Suppressor macrophage treated with lipopolysaccharide for 1 hour (primary cell): ENCODE results near the gene SNX7.

Experiments
- DNase-seq, 3 donors: peaks; one replicate each; pipeline ENCODE4 v3.0.0-alpha.2; 2020 to 2022

The SNX7 gene, protein sequence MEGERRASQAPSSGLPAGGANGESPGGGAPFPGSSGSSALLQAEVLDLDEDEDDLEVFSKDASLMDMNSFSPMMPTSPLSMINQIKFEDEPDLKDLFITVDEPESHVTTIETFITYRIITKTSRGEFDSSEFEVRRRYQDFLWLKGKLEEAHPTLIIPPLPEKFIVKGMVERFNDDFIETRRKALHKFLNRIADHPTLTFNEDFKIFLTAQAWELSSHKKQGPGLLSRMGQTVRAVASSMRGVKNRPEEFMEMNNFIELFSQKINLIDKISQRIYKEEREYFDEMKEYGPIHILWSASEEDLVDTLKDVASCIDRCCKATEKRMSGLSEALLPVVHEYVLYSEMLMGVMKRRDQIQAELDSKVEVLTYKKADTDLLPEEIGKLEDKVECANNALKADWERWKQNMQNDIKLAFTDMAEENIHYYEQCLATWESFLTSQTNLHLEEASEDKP

DNA sequence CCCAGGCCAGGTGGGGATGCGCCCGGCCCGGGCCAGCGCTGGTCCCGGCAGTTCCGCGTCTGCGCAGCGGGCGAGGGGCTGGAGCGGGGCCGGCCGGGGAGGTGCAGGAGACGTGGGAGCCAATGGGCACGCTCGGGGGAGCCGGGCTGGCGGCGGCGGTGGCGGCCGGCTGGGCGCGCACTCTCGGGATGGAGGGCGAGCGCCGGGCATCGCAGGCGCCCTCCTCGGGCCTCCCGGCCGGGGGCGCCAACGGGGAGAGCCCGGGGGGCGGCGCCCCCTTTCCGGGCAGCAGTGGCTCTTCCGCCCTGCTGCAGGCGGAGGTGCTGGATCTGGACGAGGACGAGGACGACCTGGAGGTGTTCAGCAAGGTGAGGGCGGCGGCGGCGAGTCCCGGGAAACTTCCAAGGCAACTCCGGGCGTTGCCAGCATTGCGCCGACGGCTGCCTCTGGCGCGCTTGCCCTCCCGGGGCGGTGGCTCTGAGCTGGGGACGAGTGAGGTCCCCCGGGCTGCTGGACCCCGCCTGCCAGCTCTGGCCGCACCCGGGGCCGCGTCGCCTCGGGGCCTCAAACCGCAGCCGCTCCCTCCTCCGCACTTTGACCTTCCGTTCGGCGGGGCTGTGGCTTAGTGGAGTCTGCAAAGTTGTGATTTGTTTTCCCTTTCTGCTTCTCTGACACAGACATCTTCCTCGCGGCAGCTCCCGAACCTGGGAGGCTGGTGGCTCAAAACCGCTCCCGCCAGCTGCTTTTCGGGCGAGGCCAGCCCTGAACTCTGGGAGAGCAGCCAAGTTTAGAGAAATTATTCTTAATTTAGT lies at the start of gene SNX7:
TSS of gene SNX7 (plus strand) at position 178 of the 812 bp plus-strand sequence. CDS start at position 189, 11 bp downstream.
- DNase-seq, result peak; percentile 36 to 65 (median 37)

DNA sequence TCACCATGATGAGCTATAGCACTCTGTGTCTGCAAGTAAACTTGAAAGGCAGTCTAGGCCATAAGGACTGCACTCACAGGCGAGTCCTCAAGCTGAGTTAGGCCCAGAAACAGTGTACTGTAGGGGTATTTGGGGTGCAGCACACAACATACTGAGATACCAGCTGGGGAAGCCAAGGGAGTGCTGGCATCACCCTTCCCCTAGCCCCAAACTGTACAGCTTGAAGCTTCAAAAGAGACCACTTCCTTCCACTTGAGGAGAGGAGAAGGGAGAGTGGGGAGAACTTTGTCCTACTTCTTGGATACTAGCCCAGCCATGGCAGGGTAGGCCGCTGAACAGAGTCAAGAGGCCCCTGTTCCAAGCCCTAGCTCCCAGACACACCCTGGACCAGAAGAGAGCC lies 24.2 kb upstream of the SNX7 start:
- no peak for DNase-seq

DNA sequence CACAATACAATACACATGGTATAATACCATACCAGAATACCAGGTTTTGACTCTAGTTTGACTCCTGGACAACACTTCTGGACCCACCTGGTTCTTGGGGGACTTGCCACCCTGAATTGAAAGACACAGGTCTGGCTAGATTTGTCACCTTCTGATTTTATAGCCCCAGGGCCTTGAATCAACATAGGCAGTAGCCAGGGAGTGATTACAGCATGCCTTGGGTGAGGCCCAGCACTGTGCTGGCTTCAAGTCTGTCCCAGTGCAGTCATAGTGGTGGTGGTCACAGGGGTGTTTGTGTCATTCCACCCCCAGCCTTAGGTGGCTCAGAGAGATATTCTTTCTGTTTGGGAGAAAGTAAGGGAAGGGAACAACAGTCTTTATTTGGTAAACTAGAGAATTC lies 23.3 kb upstream of the SNX7 start:
- no peak for DNase-seq

DNA sequence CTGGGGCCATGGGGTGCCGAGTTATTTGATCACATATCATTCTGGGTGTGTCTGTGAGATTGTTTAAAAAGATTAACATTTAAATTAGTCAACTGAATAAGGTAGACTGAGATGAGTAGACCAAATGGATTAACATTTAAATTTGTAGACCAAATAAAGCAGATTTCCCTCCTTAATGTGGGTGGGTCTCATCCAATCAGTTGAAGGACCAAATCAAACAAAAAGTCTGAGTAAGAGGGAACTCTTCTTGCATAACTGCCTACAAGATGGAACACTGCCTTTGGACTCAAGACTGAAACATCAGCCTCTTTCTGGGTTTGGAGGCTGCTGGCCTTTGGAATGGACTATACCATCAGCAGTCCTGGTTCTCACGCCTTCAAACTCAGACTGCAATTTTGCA lies 17.0 kb upstream of the SNX7 start:
- DNase-seq, result no peak

DNA sequence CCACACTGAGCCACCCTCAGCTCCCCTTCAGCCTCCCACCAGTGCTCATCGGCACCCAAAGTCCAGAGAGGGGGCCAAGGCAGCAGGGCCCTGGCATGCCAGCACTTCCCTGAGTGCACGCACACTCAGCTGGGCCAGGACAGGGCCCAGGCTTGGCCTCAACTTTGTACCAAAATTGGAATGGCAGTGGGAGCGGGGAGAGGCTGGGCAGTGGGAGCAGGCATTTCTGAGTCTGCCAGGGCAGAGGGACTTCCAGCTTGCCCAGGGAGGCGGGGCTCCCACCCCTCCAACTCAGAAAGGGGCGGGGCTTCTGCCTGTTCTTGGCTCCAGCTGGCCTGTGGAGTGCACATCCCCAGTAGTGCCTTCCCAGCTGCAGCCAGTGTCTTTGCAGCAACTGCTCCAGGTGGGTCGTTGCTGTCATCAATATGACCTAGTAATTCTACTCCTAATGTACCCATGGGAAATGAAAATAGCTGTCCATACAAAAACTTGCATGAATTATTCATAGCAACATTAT lies 10.3 kb upstream of the SNX7 start:
- no peak for DNase-seq

DNA sequence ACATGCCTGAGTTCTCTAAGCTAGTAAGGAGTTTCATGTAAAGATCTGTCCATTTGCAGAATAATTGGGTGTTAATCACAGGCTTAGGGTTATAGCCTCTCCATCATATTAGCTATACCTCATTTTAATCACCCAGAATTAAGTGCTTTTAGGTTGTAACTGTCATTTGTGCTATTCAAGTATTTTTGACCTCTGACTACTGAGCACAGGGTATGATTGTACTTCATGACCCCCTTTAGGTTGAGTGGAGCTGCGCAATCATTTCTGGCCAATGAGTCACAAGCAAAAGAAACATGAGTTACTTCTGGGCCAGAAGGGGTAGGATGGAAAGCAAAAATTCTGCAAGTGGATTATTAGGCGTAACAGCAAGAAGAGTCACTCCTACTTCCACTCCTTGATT lies 8.4 kb upstream of the SNX7 start:
- no peak for DNase-seq

DNA sequence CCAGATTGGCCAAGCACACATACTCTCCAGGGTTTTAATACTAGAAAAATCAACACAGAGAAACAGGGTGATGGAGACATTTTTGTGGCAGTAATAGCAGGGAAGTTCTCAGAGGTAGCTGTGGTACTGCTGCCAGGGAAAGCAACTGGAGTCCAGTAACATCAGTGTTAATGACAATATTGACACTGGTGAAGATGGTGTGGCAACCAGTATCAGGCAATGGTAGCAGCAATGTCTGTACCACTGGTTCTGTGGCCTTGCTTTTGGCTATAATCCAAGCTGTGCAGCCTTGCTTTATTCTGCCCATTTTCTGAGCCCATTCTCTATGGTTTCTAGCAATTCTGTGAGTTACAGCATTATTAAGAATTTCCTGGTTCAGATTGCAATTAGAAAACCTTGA lies 1.6 kb upstream of the SNX7 start:
- no peak for DNase-seq

DNA sequence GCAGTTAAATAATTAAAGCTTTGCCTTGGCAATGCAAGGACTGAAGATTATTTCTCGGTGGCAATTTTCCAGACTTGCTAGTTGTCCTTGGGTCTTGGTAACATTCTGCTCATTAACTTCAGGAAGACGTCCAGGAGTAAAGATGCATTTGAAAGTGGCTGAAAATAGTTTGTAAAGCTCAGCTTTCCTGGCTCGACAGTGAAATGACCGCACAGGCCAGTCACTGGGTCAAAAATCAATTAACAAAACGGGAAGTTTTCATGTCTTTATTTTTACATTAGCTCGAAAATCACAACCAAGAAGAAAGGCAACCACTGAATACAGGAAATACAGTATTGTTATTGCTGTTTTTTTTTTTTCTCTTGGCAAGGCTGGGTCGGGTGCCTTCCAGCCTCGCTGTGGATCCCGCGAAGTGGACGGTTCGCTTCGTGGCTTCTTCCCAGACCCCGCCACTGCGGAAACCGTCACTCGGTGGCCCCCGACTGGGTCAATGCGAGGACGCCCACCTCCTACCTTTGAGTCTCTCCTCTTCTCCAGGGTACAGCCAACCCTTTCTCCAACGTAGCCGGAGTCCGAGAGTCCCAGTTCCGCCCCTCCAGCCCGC lies 479 bp upstream of the SNX7 start:
- DNase-seq, result peak in 1 of 3 donors; percentile 2

DNA sequence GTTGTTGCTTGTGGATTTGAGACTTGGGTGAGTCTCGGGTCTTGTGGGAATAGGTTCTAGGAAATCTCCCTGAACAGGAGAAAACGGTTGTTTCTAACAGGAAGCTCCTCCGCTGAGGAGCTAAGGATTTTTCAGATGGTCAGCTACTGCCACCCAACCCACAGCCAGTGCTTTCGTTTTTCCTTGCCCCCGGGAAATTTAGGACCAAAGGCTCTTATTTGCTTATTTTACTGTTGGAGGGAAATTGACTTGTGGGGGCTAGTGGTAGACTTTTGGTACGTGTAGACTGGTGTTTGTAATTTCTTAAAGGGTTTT lies 792 bp downstream of the SNX7 start:
- peak in 2 of 3 donors; percentile 14 to 31 for DNase-seq

DNA sequence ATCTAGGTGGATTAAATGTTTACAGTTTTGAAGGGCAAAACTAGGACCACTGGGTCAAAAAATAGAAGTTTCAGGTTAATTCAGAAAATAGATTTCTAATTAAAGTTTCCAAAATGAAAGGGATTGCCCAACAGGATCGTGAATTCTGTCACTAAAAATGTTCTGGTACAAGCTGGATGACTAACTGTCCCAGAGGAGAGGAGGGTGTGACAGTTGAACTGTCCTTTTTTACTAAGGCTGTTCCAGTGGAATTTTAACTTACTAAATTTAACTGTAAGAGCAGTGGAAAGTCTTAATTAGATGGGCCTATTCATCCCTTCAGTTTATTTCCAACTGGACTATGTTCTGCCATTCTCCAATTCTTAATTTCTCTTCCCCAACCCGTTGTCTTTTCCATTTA lies 7.2 kb downstream of the SNX7 start:
- DNase-seq, result no peak

DNA sequence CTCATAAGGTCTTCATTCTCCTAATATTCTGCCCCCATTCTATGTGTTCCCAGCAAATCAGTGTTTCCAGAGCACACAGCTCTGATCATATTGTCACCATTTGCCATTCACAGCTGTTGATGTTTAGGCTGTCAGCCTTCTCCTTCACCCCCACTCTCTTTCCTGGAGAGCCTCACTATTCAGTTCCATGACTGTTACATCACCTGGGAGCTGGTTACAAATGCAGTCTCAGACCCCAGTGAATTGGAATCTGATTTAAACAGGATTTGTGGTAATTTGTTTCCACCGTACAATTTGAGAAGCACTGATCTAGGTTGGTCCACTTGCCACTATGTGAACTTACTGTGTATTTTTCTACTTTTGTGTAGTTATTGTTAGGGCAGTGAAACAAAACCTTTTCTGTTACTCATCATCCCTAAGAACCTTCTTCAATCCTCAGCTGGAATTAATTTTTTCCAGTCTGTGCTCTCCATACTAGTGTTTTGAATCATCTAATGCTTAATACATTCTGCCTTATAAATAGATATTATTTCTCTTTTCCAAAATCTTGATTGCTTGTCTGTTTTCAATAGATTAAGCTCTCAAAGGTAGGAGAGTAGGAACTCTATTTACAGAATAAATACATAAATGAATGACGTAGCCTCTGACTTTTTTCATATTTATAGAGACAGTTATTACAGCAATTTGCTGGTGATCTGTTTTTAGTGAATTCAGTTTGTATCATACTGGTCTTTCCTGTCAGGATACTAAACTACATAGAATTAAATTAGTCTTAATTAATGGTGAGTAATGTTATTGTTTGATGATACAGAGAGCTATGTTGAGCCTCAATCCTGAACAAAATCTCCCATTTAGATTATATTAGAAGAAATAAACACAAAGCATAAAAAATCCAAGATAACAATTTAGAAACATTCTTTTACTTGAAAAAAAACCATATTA lies 8.1 kb downstream of the SNX7 start:
- DNase-seq, result no peak

DNA sequence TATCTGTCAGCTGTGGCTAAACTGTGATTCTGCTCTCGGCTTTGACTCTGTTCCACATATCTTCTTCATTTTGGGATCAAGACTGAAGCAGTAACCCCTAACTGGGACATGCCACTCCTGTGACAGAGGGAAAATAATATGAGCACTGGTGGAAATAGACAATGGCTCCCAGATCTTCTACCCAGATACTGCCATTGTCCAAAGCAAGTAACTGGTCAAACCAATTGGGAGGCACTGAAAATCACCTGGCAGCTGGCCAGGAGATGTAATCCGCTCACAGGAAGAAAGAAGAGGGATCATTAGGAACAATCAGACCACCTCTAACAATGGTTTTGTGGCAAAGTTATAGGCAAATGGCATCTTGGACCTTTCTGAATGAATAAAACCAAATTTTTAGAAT lies 10.7 kb downstream of the SNX7 start:
- no peak for DNase-seq

DNA sequence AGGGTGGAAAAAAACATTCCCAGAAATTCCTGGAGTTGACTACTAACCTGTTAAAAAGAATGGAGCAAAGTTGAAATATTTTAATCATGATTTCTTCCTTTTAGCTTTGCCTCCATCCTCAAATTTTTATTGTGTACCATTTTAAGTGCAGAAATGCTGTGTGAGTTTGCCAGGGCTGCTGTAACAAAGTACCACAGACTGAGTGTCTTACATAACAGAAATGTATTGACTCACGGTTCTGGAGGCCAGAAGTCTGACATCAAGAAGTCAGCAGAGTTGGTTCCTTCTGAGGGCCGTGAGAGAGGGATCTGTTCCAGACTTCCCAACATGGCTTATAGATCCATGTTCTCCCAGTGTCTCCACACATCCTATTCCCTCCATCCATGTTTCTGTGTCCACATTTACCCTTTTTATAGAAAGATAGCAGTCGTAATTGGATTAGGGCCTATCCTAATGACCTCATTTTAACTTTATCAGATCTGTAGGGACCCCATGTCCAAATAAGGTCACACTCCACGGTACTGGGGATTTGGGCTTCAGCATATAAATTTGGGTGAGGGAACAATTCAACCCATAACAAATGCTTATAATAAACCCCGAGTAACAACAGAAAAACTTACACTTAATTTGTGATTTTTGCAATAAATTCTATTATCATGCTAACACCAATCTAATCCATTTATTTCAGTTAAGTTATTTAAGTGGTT lies 12.7 kb downstream of the SNX7 start:
- no peak for DNase-seq

DNA sequence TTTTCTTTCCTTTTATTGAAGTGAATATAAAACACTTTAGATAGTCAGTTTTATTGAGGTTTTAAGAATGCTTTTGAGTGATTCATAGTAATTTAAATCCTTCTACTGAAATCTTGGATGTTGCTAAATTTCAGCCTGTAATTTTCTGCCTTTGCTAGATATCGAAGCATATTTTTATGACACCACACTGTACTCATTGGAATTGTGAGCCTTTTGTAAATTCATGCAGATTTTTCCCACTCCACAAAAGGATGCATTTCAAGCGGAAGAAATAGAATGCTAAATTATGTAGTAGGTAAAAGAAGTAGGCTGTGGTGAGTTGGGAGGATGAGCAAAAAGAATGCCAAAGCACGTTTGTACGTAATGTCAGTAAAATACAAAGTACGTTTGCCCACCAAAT lies 13.8 kb downstream of the SNX7 start:
- no peak for DNase-seq

DNA sequence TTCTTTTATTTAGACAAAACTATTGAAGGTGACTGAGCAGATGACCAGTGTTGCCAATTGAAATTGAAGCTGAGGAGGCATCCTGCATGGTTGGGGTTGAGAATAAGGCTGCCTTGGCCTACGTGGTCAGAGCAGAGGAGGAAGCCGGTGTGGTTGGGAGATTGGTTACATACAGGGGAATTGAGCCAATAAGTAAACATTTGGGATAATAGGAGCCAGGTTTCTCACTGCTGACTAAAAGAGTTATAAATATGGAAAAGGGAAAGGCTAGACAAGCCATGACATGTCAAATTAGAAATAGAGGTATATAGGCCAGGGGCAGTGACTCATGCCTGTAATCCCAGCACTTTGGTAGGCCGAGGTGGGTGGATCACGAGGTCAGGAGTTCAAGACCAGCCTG lies 15.8 kb downstream of the SNX7 start:
- no peak for DNase-seq

DNA sequence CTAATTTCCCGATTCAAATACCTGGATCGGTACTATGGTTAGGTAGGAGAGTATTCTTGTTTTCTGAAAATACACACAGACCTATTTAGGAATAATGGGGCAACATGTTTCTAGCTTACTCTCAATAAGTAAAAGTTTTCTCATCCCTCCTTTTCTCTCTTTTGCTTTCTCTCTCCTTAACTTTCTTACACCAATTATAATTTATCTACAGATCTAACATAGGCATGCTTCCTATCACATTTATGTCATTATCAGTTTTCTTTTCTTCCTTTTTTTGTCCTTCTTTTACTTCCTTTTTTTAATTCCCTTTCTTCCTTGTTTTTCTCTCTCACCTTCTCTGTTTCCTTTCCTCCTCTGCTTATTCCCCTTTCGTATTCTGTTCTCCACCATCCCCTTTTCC lies 20.3 kb downstream of the SNX7 start:
- DNase-seq, result no peak

DNA sequence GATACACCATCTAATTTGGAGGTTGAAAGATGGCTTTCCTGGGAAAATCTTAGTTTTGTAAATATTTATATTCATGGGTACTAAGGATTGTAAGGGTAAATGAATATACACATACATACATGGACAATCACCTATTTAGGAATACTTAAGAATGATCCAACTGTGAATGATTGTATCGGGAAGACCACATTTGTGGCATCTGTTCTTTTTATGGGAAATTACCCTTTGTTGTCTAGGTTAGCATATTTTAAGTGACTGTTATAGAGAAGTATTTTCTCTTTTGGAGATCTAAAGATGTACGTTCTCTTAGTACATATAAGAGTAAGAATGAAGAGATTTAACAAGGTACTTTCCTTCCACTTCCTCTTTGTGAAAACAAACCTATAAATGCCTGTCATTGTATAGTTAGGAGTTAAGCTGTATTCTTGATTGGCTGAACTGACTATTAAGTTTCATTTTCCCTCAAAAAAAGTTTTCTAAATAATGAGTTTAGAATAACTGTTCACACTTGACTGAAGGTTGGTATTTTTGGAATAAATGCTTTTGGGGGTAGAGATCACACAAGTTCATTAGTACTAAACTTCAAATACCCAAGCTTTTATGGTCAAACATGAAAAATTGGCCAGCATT lies 26.7 kb downstream of the SNX7 start:
- DNase-seq, result no peak

DNA sequence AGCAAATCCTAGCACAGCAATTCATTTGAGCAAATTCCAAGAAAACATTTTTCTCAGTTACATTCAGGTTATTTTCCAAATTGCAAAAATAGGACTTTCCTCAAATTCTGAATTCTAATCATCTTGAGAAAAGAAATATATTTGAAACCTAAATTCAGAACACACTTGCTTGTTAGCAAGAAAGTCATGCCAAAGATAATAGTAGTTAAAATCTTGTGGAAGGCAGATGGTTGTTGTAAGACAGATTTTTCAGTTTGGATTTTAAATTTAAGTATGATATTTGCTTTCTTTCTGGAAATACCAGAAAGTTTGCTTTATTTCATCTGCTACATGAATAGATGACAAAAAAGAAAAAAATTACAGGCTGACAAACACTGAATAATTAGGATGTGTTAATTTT lies 29.1 kb downstream of the SNX7 start:
- no peak for DNase-seq

DNA sequence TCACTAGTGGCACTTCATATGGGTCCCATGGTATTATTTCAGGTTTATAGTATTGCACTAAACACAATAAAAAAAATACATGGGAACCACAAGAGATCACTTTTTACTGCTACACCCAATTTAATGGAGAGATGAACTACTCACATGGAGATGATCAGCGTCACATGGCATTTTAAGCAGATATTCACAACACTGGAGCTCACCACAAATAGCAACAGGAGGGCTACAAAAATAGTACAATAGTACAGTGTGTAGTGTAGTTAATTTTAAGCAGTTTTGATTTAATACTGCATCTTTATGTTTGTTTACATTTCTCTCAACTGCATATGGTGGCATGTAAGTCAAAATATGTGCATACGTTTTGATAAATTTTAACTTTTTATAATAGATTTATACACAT lies 31.0 kb downstream of the SNX7 start:
- no peak for DNase-seq

DNA sequence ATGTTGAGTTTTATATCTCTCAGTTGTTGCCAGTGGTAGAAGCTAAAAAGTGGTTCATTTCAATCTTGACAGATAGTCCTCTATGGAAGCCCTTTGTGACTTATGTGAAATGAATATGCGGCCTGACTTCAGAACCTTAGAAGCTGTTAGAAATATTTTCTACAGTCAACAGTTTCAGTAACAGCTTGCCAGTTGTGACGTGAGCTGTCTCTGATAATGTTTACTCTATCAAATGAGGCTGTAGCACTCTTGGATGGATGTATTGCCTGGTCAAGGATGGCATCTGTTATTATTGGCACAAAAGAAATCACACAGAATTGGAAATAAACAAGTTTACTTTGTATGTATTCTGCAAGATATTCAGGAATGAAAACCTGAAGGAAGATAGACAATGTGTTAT lies 31.9 kb downstream of the SNX7 start:
- no peak for DNase-seq

DNA sequence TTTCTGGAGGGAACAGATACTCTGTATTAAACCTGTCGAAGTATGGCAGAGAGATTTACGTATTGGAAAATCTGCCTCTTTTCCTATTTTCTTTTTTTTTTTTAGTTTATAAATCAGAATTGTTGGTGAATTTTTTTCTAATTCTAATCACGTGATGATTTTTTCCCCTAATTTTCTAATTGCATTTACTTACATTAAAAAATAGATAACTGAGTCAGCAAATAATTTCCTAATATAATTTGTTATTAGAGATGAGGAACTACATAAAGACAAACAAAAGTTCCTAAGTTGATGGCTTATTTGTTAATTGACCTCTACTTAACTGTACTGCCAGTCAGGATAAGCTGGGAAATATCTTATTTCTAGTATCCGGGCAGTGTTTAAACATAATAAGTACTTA lies 34.6 kb downstream of the SNX7 start:
- no peak for DNase-seq
